Breast epithelium (tissue), 3 donors: ENCODE results near the gene ZMIZ1.

ENCODE experiments used
- CTCF ChIP-seq, 3 donors: fragments of 450-650 bp; IDR thresholded peaks; one replicate each; pipeline ENCODE4 v1.5.1; 2016 to 2017; ENCODE audit warnings: antibody characterized with exemption in 3 of 3, mild to moderate bottlenecking in 3 of 3, moderate library complexity in 3 of 3
- POLR2A ChIP-seq: fragments of 450-650 bp; IDR thresholded peaks from one replicate; pipeline ENCODE4 v1.6.1; 2016; ENCODE audit warnings: antibody characterized with exemption, mild to moderate bottlenecking, moderate library complexity
- POLR2AphosphoS5 ChIP-seq, 3 donors: sonication (generic); formaldehyde crosslinking; IDR thresholded peaks; one replicate each; pipeline ENCODE4 v1.6.1; 2017; ENCODE audit warnings: antibody characterized with exemption in 3 of 3

GRCh38 chr10:79308016-79308415, 239.2 kb downstream of the ZMIZ1 start:
- TF ChIP-seq CTCF (IDR thresholded peaks at IDR 0.05), result no peak
- TF ChIP-seq POLR2A, result no peak
- no peak for TF ChIP-seq POLR2AphosphoS5 (IDR thresholded peaks at IDR 0.05)
